Measurements from ENCODE around the gene NTRK1. TPM values are rescaled to one million over a fixed set of nuclear protein-coding genes. Genes with fewer than 3 reads are reported as not detected.

NTRK1 gene
- polyA plus RNA-seq, 2 donors, result 0.06 to 0.08 TPM

GRCh38 chr1:156862584-156862983 is 1.9 kb downstream of the NTRK1 start:
- Histone ChIP-seq H3K9me3 (ENCODE audit: control insufficient read depth in 2 of 2, insufficient read depth in 1 of 2, low read depth in 1 of 2, low read length in 1 of 2) (no peaks in the 10 kb centered on the region), H3K36me3 (ENCODE audit: control insufficient read depth in 2 of 2, insufficient read depth in 2 of 2, low read length in 1 of 2) (no peaks in the 10 kb centered on the region), H3K4me3 (ENCODE audit: low read depth in 1 of 2, low read length in 2 of 2) (no peak overlapping the region), H3K27ac (ENCODE audit: low read depth in 2 of 2, low read length in 1 of 2) (no peak overlapping the region), H3K27me3 (ENCODE audit: control insufficient read depth in 1 of 2, insufficient read depth in 2 of 2, low read length in 2 of 2) (peaks cover 3 to 10% of the 10 kb centered on the region in 2 donors), H3K4me1 (ENCODE audit: control insufficient read depth in 2 of 2, insufficient read depth in 2 of 2, low read length in 1 of 2) (peaks cover 3 to 9% of the 10 kb centered on the region in 2 donors)
- 81 to 83% methylated on average over 6 of the region's 6 CpGs for WGBS, 2 donors

- Histone ChIP-seq H3K36me3 (ENCODE audit: control insufficient read depth in 2 of 2, insufficient read depth in 2 of 2, low read length in 1 of 2) (no peaks in the 10 kb centered on the region), H3K9me3 (ENCODE audit: control insufficient read depth in 2 of 2, insufficient read depth in 1 of 2, low read depth in 1 of 2, low read length in 1 of 2) (no peaks in the 10 kb centered on the region), H3K4me1 (ENCODE audit: control insufficient read depth in 2 of 2, insufficient read depth in 2 of 2, low read length in 1 of 2) (peaks cover 3 to 9% of the 10 kb centered on the region in 2 donors), H3K27ac (ENCODE audit: low read depth in 2 of 2, low read length in 1 of 2) (no peak overlapping the region), H3K4me3 (ENCODE audit: low read depth in 1 of 2, low read length in 2 of 2) (no peak overlapping the region), H3K27me3 (ENCODE audit: control insufficient read depth in 1 of 2, insufficient read depth in 2 of 2, low read length in 2 of 2) (peaks cover 3 to 10% of the 10 kb centered on the region in 2 donors)
- 49 to 60% methylated on average over 10 of the region's 10 CpGs for WGBS, 2 donors
Observed at GRCh38 chr1:156862997-156863599, 2.4 kb downstream of the NTRK1 start.

GRCh38 chr1:156863631-156864030 is 3.0 kb downstream of the NTRK1 start:
- 73 to 75% methylated on average over 7 of the region's 7 CpGs for WGBS, 2 donors
- no peak overlapping the region for H3K4me3 ChIP-seq (ENCODE audit: low read depth in 1 of 2, low read length in 2 of 2)
- no peaks in the 10 kb centered on the region for H3K36me3 ChIP-seq (ENCODE audit: control insufficient read depth in 2 of 2, insufficient read depth in 2 of 2, low read length in 1 of 2)
- H3K4me1 ChIP-seq (ENCODE audit: control insufficient read depth in 2 of 2, insufficient read depth in 2 of 2, low read length in 1 of 2), result peaks cover 3 to 9% of the 10 kb centered on the region in 2 donors
- H3K27ac ChIP-seq (ENCODE audit: low read depth in 2 of 2, low read length in 1 of 2), result no peak overlapping the region
- no peaks in the 10 kb centered on the region for H3K9me3 ChIP-seq (ENCODE audit: control insufficient read depth in 2 of 2, insufficient read depth in 1 of 2, low read depth in 1 of 2, low read length in 1 of 2)
- H3K27me3 ChIP-seq (ENCODE audit: control insufficient read depth in 1 of 2, insufficient read depth in 2 of 2, low read length in 2 of 2), result peaks cover 0 to 10% of the 10 kb centered on the region in 2 donors

GRCh38 chr1:156864796-156865195 is 4.1 kb downstream of the NTRK1 start:
- no peaks in the 10 kb centered on the region for H3K36me3 ChIP-seq (ENCODE audit: control insufficient read depth in 2 of 2, insufficient read depth in 2 of 2, low read length in 1 of 2)
- WGBS, 2 donors, result 86 to 90% methylated on average over 4 of the region's 4 CpGs
- no peak overlapping the region for H3K27ac ChIP-seq (ENCODE audit: low read depth in 2 of 2, low read length in 1 of 2)
- no peaks in the 10 kb centered on the region for H3K9me3 ChIP-seq (ENCODE audit: control insufficient read depth in 2 of 2, insufficient read depth in 1 of 2, low read depth in 1 of 2, low read length in 1 of 2)
- H3K27me3 ChIP-seq (ENCODE audit: control insufficient read depth in 1 of 2, insufficient read depth in 2 of 2, low read length in 2 of 2), result peaks cover 0 to 5% of the 10 kb centered on the region in 2 donors
- H3K4me3 ChIP-seq (ENCODE audit: low read depth in 1 of 2, low read length in 2 of 2), result no peak overlapping the region
- peaks cover under 1 to 6% of the 10 kb centered on the region in 2 donors for H3K4me1 ChIP-seq (ENCODE audit: control insufficient read depth in 2 of 2, insufficient read depth in 2 of 2, low read length in 1 of 2)

GRCh38 chr1:156865258-156865657 is 4.6 kb downstream of the NTRK1 start:
- peaks cover 0 to 6% of the 10 kb centered on the region in 2 donors for H3K4me1 ChIP-seq (ENCODE audit: control insufficient read depth in 2 of 2, insufficient read depth in 2 of 2, low read length in 1 of 2)
- H3K9me3 ChIP-seq (ENCODE audit: control insufficient read depth in 2 of 2, insufficient read depth in 1 of 2, low read depth in 1 of 2, low read length in 1 of 2), result no peaks in the 10 kb centered on the region
- 81 to 85% methylated on average over 9 of the region's 9 CpGs for WGBS, 2 donors
- no peak overlapping the region for H3K27ac ChIP-seq (ENCODE audit: low read depth in 2 of 2, low read length in 1 of 2)
- H3K36me3 ChIP-seq (ENCODE audit: control insufficient read depth in 2 of 2, insufficient read depth in 2 of 2, low read length in 1 of 2), result no peaks in the 10 kb centered on the region
- H3K27me3 ChIP-seq (ENCODE audit: control insufficient read depth in 1 of 2, insufficient read depth in 2 of 2, low read length in 2 of 2), result peaks cover 0 to 5% of the 10 kb centered on the region in 2 donors
- H3K4me3 ChIP-seq (ENCODE audit: low read depth in 1 of 2, low read length in 2 of 2), result no peak overlapping the region

GRCh38 chr1:156865865-156866248 is 5.2 kb downstream of the NTRK1 start:
- Histone ChIP-seq H3K4me1 (ENCODE audit: control insufficient read depth in 2 of 2, insufficient read depth in 2 of 2, low read length in 1 of 2) (peaks cover 0 to 4% of the 10 kb centered on the region in 2 donors), H3K9me3 (ENCODE audit: control insufficient read depth in 2 of 2, insufficient read depth in 1 of 2, low read depth in 1 of 2, low read length in 1 of 2) (no peaks in the 10 kb centered on the region), H3K27ac (ENCODE audit: low read depth in 2 of 2, low read length in 1 of 2) (no peak overlapping the region), H3K27me3 (ENCODE audit: control insufficient read depth in 1 of 2, insufficient read depth in 2 of 2, low read length in 2 of 2) (peaks cover 0 to 5% of the 10 kb centered on the region in 2 donors), H3K36me3 (ENCODE audit: control insufficient read depth in 2 of 2, insufficient read depth in 2 of 2, low read length in 1 of 2) (no peaks in the 10 kb centered on the region), H3K4me3 (ENCODE audit: low read depth in 1 of 2, low read length in 2 of 2) (no peak overlapping the region)
- WGBS, 2 donors, result 82 to 84% methylated on average over 4 of the region's 4 CpGs

GRCh38 chr1:156866249-156866909 is 5.7 kb downstream of the NTRK1 start:
- no peaks in the 10 kb centered on the region for H3K36me3 ChIP-seq (ENCODE audit: control insufficient read depth in 2 of 2, insufficient read depth in 2 of 2, low read length in 1 of 2)
- 54 to 60% methylated on average over 11 to 12 of the region's 12 CpGs for WGBS, 2 donors
- H3K4me3 ChIP-seq (ENCODE audit: low read depth in 1 of 2, low read length in 2 of 2), result no peak overlapping the region
- peaks cover 0 to 5% of the 10 kb centered on the region in 2 donors for H3K27me3 ChIP-seq (ENCODE audit: control insufficient read depth in 1 of 2, insufficient read depth in 2 of 2, low read length in 2 of 2)
- no peaks in the 10 kb centered on the region for H3K9me3 ChIP-seq (ENCODE audit: control insufficient read depth in 2 of 2, insufficient read depth in 1 of 2, low read depth in 1 of 2, low read length in 1 of 2)
- no peak overlapping the region for H3K27ac ChIP-seq (ENCODE audit: low read depth in 2 of 2, low read length in 1 of 2)
- no peaks in the 10 kb centered on the region for H3K4me1 ChIP-seq (ENCODE audit: control insufficient read depth in 2 of 2, insufficient read depth in 2 of 2, low read length in 1 of 2)

- WGBS, 2 donors, result 66 to 67% methylated on average over 13 of the region's 13 CpGs
- Histone ChIP-seq H3K4me1 (ENCODE audit: control insufficient read depth in 2 of 2, insufficient read depth in 2 of 2, low read length in 1 of 2) (no peaks in the 10 kb centered on the region), H3K9me3 (ENCODE audit: control insufficient read depth in 2 of 2, insufficient read depth in 1 of 2, low read depth in 1 of 2, low read length in 1 of 2) (no peaks in the 10 kb centered on the region), H3K36me3 (ENCODE audit: control insufficient read depth in 2 of 2, insufficient read depth in 2 of 2, low read length in 1 of 2) (no peaks in the 10 kb centered on the region), H3K4me3 (ENCODE audit: low read depth in 1 of 2, low read length in 2 of 2) (no peak overlapping the region), H3K27ac (ENCODE audit: low read depth in 2 of 2, low read length in 1 of 2) (no peak overlapping the region), H3K27me3 (ENCODE audit: control insufficient read depth in 1 of 2, insufficient read depth in 2 of 2, low read length in 2 of 2) (no peaks in the 10 kb centered on the region)
Observed at GRCh38 chr1:156868341-156868740, 7.7 kb downstream of the NTRK1 start.

- no peaks in the 10 kb centered on the region for H3K27me3 ChIP-seq (ENCODE audit: control insufficient read depth in 1 of 2, insufficient read depth in 2 of 2, low read length in 2 of 2)
- no peaks in the 10 kb centered on the region for H3K9me3 ChIP-seq (ENCODE audit: control insufficient read depth in 2 of 2, insufficient read depth in 1 of 2, low read depth in 1 of 2, low read length in 1 of 2)
- 88 to 92% methylated on average over 9 of the region's 9 CpGs for WGBS, 2 donors
Observed at GRCh38 chr1:156869455-156869854, 8.8 kb downstream of the NTRK1 start.

GRCh38 chr1:156873659-156874058 is 13.0 kb downstream of the NTRK1 start:
- H3K4me3 ChIP-seq (ENCODE audit: low read depth in 1 of 2, low read length in 2 of 2), result no peak overlapping the region
- no peaks in the 10 kb centered on the region for H3K9me3 ChIP-seq (ENCODE audit: control insufficient read depth in 2 of 2, insufficient read depth in 1 of 2, low read depth in 1 of 2, low read length in 1 of 2)
- H3K27me3 ChIP-seq (ENCODE audit: control insufficient read depth in 1 of 2, insufficient read depth in 2 of 2, low read length in 2 of 2), result no peaks in the 10 kb centered on the region
- H3K4me1 ChIP-seq (ENCODE audit: control insufficient read depth in 2 of 2, insufficient read depth in 2 of 2, low read length in 1 of 2), result no peaks in the 10 kb centered on the region
- no peaks in the 10 kb centered on the region for H3K36me3 ChIP-seq (ENCODE audit: control insufficient read depth in 2 of 2, insufficient read depth in 2 of 2, low read length in 1 of 2)
- H3K27ac ChIP-seq (ENCODE audit: low read depth in 2 of 2, low read length in 1 of 2), result no peak overlapping the region
- 93 to 95% methylated on average over 18 of the region's 18 CpGs for WGBS, 2 donors

More at GRCh38 chr1:156869455-156869854, 8.8 kb downstream of the NTRK1 start:
- Histone ChIP-seq H3K27ac (ENCODE audit: low read depth in 2 of 2, low read length in 1 of 2) (no peak overlapping the region), H3K4me3 (ENCODE audit: low read depth in 1 of 2, low read length in 2 of 2) (no peak overlapping the region), H3K36me3 (ENCODE audit: control insufficient read depth in 2 of 2, insufficient read depth in 2 of 2, low read length in 1 of 2) (no peaks in the 10 kb centered on the region), H3K4me1 (ENCODE audit: control insufficient read depth in 2 of 2, insufficient read depth in 2 of 2, low read length in 1 of 2) (no peaks in the 10 kb centered on the region)

All from esophagus (tissue), 2 donors.